GM12891 (cell line): ENCODE results near the gene GRAMD1B.

Experiments used
- DNase-seq: peaks from one replicate; pipeline ENCODE4 v3.0.0; 2011; ENCODE audit warnings: low spot score; ENCODE audit not compliant: insufficient read length
- FAIRE-seq: peaks from 2 replicates; lab custom pipeline; 2011; peaks lifted over from hg19 to GRCh38; lab: Jason Lieb, UNC
- PAX5 ChIP-seq: IDR thresholded peaks from 2 replicates; pipeline ENCODE4 v1.6.1; 2011; ENCODE audit warnings: low read length, moderate library complexity, mild to moderate bottlenecking; ENCODE audit not compliant: insufficient read depth, severe bottlenecking
- POLR2A ChIP-seq: IDR thresholded peaks from 2 replicates; pipeline ENCODE4 v1.6.1; 2011; ENCODE audit warnings: low read depth, low read length, control low read depth
- POLR2AphosphoS5 ChIP-seq: IDR thresholded peaks from 2 replicates; pipeline ENCODE4 v1.6.1; 2011; ENCODE audit warnings: low read depth, low read length, control low read depth
- POU2F2 ChIP-seq: IDR thresholded peaks from 2 replicates; pipeline ENCODE4 v1.6.1; 2011; ENCODE audit warnings: low read depth, mild to moderate bottlenecking, control low read depth, low read length, moderate library complexity
- SPI1 ChIP-seq: IDR thresholded peaks from 2 replicates; pipeline ENCODE4 v1.6.1; 2011; ENCODE audit warnings: low read depth, low read length, control low read depth
- TAF1 ChIP-seq: IDR thresholded peaks from 2 replicates; pipeline ENCODE4 v1.6.1; 2011; ENCODE audit warnings: low read depth, low read length, control low read depth

Gene GRAMD1B

GRCh38 chr11:123408619-123409455 is 21.2 kb upstream of the GRAMD1B start:
- DNase-seq (no peak), FAIRE-seq (peak; percentile 65)
- TF ChIP-seq PAX5 (no peak), SPI1 (peak; percentile 64), TAF1 (no peak)

- DNase-seq = no peak
- TF ChIP-seq POU2F2 (no peak), TAF1 (no peak), POLR2A (no peak), PAX5 (no peak), POLR2AphosphoS5 (no peak), SPI1 (no peak)
Observed at GRCh38 chr11:123409456-123410217, 20.4 kb upstream of the GRAMD1B start.

DNA sequence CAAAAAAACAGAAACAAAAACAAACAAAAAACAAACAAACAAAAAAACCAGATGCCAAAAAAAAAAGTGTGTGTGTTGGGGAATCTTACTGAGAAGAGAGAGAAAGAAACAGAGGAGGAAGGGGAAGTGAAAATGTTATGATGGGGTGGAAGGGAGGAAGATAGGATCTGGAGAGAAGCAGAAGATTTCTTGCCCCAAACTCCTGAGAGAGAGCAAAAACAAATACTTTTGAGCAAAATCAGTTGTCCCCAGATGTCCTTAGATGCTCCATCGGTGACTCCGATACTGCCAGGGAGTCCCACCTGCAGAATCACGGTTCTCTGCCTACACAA is 19.9 kb upstream of the GRAMD1B start:
- peak; percentile 89 for TF ChIP-seq SPI1
- no peak for TF ChIP-seq POU2F2
- TF ChIP-seq TAF1 = no peak
- FAIRE-seq = no peak
- DNase-seq = no peak

More at GRCh38 chr11:123409456-123410217, 20.4 kb upstream of the GRAMD1B start:
- peak; percentile 82 for FAIRE-seq

GRCh38 chr11:123413636-123414035 is 16.4 kb upstream of the GRAMD1B start:
- no peak for TF ChIP-seq PAX5
- no peak for TF ChIP-seq POLR2AphosphoS5
- TF ChIP-seq POU2F2 = no peak
- no peak for TF ChIP-seq SPI1
- TF ChIP-seq POLR2A = no peak
- no peak for TF ChIP-seq TAF1
- FAIRE-seq (no peak), DNase-seq (no peak)

DNA sequence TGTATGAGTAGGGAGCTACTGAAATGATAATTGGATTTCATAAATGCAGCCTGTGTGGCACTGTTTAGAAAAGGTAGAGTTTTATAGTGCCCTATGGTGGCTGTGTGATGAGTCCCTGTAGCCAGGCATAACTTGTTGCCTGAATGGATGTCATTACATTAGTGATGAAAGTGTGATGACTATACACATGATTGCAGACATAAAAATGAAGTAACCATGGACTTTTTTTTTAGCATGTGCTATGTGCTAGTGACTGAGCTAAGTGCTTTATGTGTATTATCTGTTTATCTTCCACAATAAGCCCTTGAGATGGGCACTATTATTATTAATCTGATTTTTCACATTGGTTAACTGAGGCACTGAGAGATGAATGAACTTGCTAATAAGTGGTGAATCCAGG is 13.5 kb upstream of the GRAMD1B start:
- FAIRE-seq (no peak), DNase-seq (no peak)
- TF ChIP-seq POLR2A (no peak), POLR2AphosphoS5 (no peak), POU2F2 (no peak), SPI1 (no peak), PAX5 (no peak), TAF1 (no peak)

GRCh38 chr11:123418351-123419114 is 11.5 kb upstream of the GRAMD1B start:
- DNase-seq (no peak), FAIRE-seq (peak; percentile 5)
- TF ChIP-seq PAX5 (no peak), POU2F2 (no peak), POLR2AphosphoS5 (no peak), SPI1 (no peak), POLR2A (no peak), TAF1 (no peak)

GRCh38 chr11:123419731-123420452 is 10.2 kb upstream of the GRAMD1B start:
- DNase-seq (no peak), FAIRE-seq (peak; percentile 20)
- TF ChIP-seq POU2F2 = no peak
- no peak for TF ChIP-seq POLR2A
- TF ChIP-seq PAX5 = no peak
- TF ChIP-seq POLR2AphosphoS5 = no peak
- TF ChIP-seq TAF1 = no peak
- TF ChIP-seq SPI1 = no peak

- peak; percentile 54 for FAIRE-seq
- no peak for DNase-seq
- TF ChIP-seq SPI1 (peak; percentile 77), POU2F2 (no peak), PAX5 (no peak), TAF1 (no peak)
Observed at GRCh38 chr11:123421589-123421988, 8.5 kb upstream of the GRAMD1B start.

DNA sequence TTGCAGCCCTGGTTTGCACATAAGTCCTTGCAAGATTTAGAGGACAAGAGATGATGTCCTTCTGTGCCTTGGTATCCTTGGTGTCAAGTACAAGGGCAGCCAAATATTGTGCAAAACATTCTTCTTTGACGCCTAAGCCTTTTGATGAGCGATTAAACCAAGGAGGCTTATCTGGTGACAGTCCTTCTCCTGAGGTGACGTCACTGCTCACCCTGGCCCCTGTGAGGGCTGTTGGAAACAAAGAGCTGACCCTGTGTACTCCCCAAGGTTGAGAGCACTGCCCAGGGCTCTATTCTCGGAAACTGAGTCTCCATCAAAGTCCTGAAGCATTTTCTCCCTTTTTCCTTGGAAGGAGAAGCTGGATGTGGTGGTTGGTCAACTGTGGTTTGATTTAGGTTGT is 4.7 kb upstream of the GRAMD1B start:
- FAIRE-seq (no peak), DNase-seq (no peak)
- TF ChIP-seq POLR2AphosphoS5 (no peak), PAX5 (no peak), POU2F2 (no peak), POLR2A (no peak), TAF1 (no peak), SPI1 (no peak)
